ENCODE data around the gene DNAJC8. TPM values are rescaled to one million over a fixed set of nuclear protein-coding genes. Genes with fewer than 3 reads are reported as not detected.

Gene DNAJC8
- total and polyA plus RNA-seq, 12 donors, result 39.7 to 74.0 (median 58.0) TPM

DNA sequence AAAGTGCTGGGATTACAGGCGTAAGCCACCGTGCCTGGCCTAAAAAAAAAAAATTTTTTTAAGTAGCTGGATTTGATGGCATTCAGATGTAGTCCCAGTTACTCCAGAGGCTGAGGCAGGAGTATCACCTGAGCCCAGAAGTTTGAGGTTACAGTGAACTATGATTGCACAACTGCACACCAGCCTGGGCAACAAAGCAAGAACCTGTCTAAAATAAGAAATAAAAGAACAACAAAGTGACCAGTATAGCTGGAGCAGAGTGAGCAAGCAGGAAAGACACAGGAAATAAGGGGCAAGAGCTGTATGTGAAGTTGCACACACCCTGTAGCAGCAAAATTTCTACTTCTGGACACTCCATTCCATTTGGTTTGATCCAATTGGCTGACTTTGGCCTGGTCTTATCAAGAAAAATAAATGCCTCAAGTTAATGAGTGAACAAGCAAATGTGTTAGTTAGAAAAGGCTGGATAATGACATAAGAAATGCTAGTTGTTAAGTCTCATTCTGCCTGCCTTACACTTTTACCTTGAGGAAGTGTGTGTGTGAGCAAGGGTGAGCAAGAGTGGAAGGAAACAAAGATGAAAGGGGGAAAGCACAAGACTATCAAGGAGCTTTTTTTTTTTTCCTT is 11.0 kb upstream of the DNAJC8 start:
- H3K36me3 ChIP-seq, result peaks cover 0 to 10% (median 0%) of the 10 kb centered on the region in 9 donors
- H3K27me3 ChIP-seq, result no peaks in the 10 kb centered on the region
- TF ChIP-seq, protein P1, sequence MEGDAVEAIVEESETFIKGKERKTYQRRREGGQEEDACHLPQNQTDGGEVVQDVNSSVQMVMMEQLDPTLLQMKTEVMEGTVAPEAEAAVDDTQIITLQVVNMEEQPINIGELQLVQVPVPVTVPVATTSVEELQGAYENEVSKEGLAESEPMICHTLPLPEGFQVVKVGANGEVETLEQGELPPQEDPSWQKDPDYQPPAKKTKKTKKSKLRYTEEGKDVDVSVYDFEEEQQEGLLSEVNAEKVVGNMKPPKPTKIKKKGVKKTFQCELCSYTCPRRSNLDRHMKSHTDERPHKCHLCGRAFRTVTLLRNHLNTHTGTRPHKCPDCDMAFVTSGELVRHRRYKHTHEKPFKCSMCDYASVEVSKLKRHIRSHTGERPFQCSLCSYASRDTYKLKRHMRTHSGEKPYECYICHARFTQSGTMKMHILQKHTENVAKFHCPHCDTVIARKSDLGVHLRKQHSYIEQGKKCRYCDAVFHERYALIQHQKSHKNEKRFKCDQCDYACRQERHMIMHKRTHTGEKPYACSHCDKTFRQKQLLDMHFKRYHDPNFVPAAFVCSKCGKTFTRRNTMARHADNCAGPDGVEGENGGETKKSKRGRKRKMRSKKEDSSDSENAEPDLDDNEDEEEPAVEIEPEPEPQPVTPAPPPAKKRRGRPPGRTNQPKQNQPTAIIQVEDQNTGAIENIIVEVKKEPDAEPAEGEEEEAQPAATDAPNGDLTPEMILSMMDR (IDR thresholded peaks at IDR 0.05), result no peak
- intact Hi-C loops (cut with DNase I), result loop anchor here in 2 of 10 donors (10.0 kb wide), 2 partner anchors 331 to 401 kb away; partner anchors contain the start of genes RNU11 (in 1 of the 2) and TAF12 (in 1 of the 2)
- WGBS, 2 donors, result 74 to 81% methylated on average over 2 of the region's 2 CpGs
- H3K4me1 ChIP-seq, result peaks cover 12 to 72% (median 19%) of the 10 kb centered on the region in 9 donors
- DNase-seq (no peak), ATAC-seq (no peak)
- peak overlapping the region in 9 of 10 donors; percentile 13 to 92 (median 86) for H3K27ac ChIP-seq
- H3K9me3 ChIP-seq, result no peaks in the 10 kb centered on the region
- H3K4me3 ChIP-seq, result no peak overlapping the region

DNA sequence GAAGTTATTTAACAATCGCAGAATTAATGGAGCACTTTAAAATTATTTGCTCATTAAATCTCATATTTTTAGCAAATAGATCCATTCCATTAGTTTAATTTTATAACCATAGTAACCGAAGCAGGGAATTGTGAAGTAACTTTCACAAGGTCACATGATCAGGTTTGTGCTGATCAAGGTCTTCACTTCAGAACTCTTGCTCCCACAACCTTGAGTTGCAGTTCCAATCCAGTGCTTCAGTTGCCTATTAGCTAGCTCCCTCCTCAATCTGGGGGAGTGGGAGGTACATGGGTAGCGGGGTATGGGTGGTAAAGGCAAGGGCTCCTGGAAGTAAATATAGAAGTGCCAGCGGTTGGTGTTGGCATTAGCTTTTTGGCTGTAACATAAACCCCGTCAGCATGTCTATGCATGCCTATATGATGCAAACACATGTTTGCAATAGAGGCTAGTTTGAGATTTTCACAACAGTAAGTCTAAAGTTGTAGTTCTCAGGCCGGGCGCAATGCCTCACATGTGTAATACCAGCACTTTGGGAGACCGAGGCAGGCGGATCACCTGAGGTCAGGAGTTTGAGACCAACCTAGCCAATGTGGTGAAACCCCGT is 8.9 kb upstream of the DNAJC8 start:
- Histone ChIP-seq H3K4me3 (no peak overlapping the region), H3K27me3 (no peaks in the 10 kb centered on the region), H3K36me3 (peaks cover 0 to 21% (median 0%) of the 10 kb centered on the region in 9 donors), H3K4me1 (peaks cover 0 to 78% (median 28%) of the 10 kb centered on the region in 9 donors), H3K27ac (peak overlapping the region in 1 of 10 donors; percentile 28), H3K9me3 (no peaks in the 10 kb centered on the region)
- ATAC-seq (no peak), DNase-seq (no peak)
- WGBS, 2 donors, result 92 to 93% methylated on average over 10 of the region's 10 CpGs
- TF ChIP-seq, protein P1 (IDR thresholded peaks at IDR 0.05), result no peak
- intact Hi-C loops (cut with DNase I), result loop anchor here in 2 of 10 donors (10.0 kb wide), 2 partner anchors 333 to 403 kb away; partner anchors contain the start of genes RNU11 (in 1 of the 2) and TAF12 (in 1 of the 2)

DNA sequence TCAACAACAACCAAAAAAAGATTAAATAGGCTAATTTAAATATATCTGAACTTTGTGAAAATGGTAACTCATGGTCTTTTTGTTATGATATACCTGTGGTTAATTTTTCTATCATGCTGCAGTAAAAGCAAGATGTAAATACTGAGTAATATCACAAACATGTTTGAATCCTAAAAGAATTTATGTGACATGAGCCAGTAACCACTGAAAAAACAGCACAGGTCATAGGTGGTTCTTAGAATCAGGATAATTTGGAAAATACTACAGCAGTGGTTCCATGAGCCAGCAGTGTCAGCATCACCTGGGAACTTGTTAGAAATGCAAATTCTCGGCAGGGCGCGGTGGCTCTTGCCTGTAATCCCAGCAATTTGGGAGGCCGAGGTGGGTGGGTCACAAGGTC is 7.2 kb upstream of the DNAJC8 start:
- Histone ChIP-seq H3K36me3 (peaks cover 0 to 21% (median 0%) of the 10 kb centered on the region in 9 donors), H3K27me3 (no peaks in the 10 kb centered on the region), H3K4me3 (no peak overlapping the region), H3K9me3 (no peaks in the 10 kb centered on the region), H3K4me1 (peaks cover 0 to 70% (median 30%) of the 10 kb centered on the region in 9 donors), H3K27ac (peak overlapping the region in 4 of 10 donors; percentile 89 to 96 (median 94))
- DNase-seq (no peak), ATAC-seq (no peak)
- intact Hi-C loops (cut with DNase I), result loop anchor here in 2 of 10 donors (10.0 kb wide), 2 partner anchors 335 to 405 kb away; partner anchors contain the start of genes RNU11 (in 1 of the 2) and TAF12 (in 1 of the 2)
- TF ChIP-seq, protein P1 (IDR thresholded peaks at IDR 0.05), result no peak
- 91% methylated on average over 4 of the region's 4 CpGs for WGBS, 2 donors

DNA sequence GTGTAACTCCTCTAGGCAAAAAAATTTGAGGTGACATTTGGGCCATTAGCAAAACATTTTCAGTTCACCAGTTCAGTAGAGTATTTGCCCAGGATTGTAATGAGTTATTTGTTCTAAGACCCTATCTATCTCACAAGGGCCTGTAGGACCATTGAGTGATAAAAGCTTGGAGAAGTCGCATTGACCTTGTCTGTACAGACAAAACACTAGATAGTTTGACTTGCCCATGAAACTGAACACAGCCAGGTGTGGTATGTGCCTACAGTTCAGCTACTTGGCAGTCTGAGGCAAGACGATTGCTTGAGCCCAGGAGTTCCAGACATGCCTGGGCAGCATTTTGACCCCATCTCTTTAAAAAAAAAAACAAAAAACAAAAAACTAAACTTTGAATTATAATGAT is 6.2 kb upstream of the DNAJC8 start:
- peaks cover 0 to 21% (median 0%) of the 10 kb centered on the region in 9 donors for H3K36me3 ChIP-seq
- DNase-seq, result no peak
- no peak for ATAC-seq
- 39 to 45% methylated on average over 2 of the region's 2 CpGs for WGBS, 2 donors
- no peaks in the 10 kb centered on the region for H3K9me3 ChIP-seq
- TF ChIP-seq, protein P1 (IDR thresholded peaks at IDR 0.05), result no peak
- peaks cover 0 to 62% (median 28%) of the 10 kb centered on the region in 9 donors for H3K4me1 ChIP-seq
- intact Hi-C loops (cut with DNase I), result loop anchor here in 1 of 10 donors (10.0 kb wide), 1 partner anchor 336 kb away; no protein-coding TSS in a partner anchor
- H3K27ac ChIP-seq, result peak overlapping the region in 8 of 10 donors; percentile 55 to 96 (median 92)
- no peaks in the 10 kb centered on the region for H3K27me3 ChIP-seq
- no peak overlapping the region for H3K4me3 ChIP-seq
